Liver (tissue), 9 donors: Measurements from ENCODE around the gene HADHA. TPM values are rescaled to one million over a fixed set of nuclear protein-coding genes. Genes with fewer than 3 reads are reported as not detected.

Experiments used
- DNase-seq: peaks from one replicate; pipeline ENCODE4 v3.0.0-alpha.2; 2017; ENCODE audit warnings: low spot score
- H3K27ac ChIP-seq, 2 donors: one replicate each; pipeline ENCODE4 v1.7.0; 2013; ENCODE audit warnings: inconsistent platforms in 2 of 2, low read length in 2 of 2, control low read depth in 1 of 2, low read depth in 1 of 2, mild to moderate bottlenecking in 1 of 2
- H3K27me3 ChIP-seq, 4 donors: one replicate each; pipeline versions ENCODE4 v1.6.1 to v1.7.0; 2013; ENCODE audit warnings: low read length in 3 of 4, inconsistent platforms in 1 of 4, mild to moderate bottlenecking in 1 of 4, moderate library complexity in 1 of 4; ENCODE audit not compliant: control insufficient read depth in 4 of 4, insufficient read depth in 4 of 4
- H3K36me3 ChIP-seq, 4 donors: one replicate each; pipeline versions ENCODE4 v1.6.1 to v1.7.0; 2013; ENCODE audit warnings: low read length in 3 of 4, mild to moderate bottlenecking in 3 of 4, low read depth in 1 of 4, moderate library complexity in 1 of 4; ENCODE audit not compliant: control insufficient read depth in 4 of 4, insufficient read depth in 3 of 4
- H3K4me1 ChIP-seq, 4 donors: one replicate each; pipeline versions ENCODE4 v1.6.1 to v1.7.0; 2013; ENCODE audit warnings: low read length in 3 of 4, mild to moderate bottlenecking in 3 of 4, moderate library complexity in 1 of 4; ENCODE audit not compliant: control insufficient read depth in 4 of 4, insufficient read depth in 4 of 4
- H3K4me3 ChIP-seq, 3 donors: one replicate each; pipeline versions ENCODE4 v1.6.1 to v1.7.0; 2013; ENCODE audit warnings: low read length in 3 of 3, control low read depth in 1 of 3, low read depth in 1 of 3, mild to moderate bottlenecking in 1 of 3
- H3K9ac ChIP-seq, 2 donors: one replicate each; pipeline ENCODE4 v1.7.0; 2013; ENCODE audit warnings: low read length in 2 of 2, mild to moderate bottlenecking in 2 of 2, moderate library complexity in 2 of 2, control low read depth in 1 of 2, low read depth in 1 of 2
- H3K9me3 ChIP-seq, 4 donors: one replicate each; pipeline versions ENCODE4 v1.6.1 to v1.7.0; 2013; ENCODE audit warnings: low read length in 3 of 4; ENCODE audit not compliant: control insufficient read depth in 4 of 4
- ATF3 ChIP-seq: IDR thresholded peaks from 2 replicates; pipeline ENCODE4 v1.6.1; 2016; ENCODE audit warnings: antibody characterized with exemption
- EGR1 ChIP-seq, 2 donors: IDR thresholded peaks; 2 replicates each; pipeline ENCODE4 v1.6.1; 2016 to 2018; ENCODE audit warnings: antibody characterized with exemption in 2 of 2, low read depth in 2 of 2
- FOXA1 ChIP-seq: IDR thresholded peaks from 2 replicates; pipeline ENCODE4 v1.6.1; 2016; ENCODE audit warnings: antibody characterized with exemption
- FOXA2 ChIP-seq: IDR thresholded peaks from 2 replicates; pipeline ENCODE4 v1.6.1; 2016; ENCODE audit warnings: antibody characterized with exemption
- GABPA ChIP-seq, 2 donors: IDR thresholded peaks in 1 of 2; conservative IDR thresholded peaks in 1 of 2; 2 replicates each; pipeline ENCODE4 v1.6.1; 2016; ENCODE audit warnings: antibody characterized with exemption in 2 of 2, mild to moderate bottlenecking in 1 of 2, moderate library complexity in 1 of 2
- HNF4A ChIP-seq, 2 donors: conservative IDR thresholded peaks; 2 replicates each; pipeline ENCODE4 v1.6.1; 2016; ENCODE audit warnings: antibody characterized with exemption in 2 of 2, mild to moderate bottlenecking in 2 of 2
- HNF4G ChIP-seq: IDR thresholded peaks from 2 replicates; pipeline ENCODE4 v1.6.1; 2016; ENCODE audit warnings: antibody characterized with exemption
- JUND ChIP-seq, 2 donors: IDR thresholded peaks; 2 replicates each; pipeline ENCODE4 v1.6.1; 2016; ENCODE audit warnings: antibody characterized with exemption in 2 of 2
- NR2F2 ChIP-seq: IDR thresholded peaks from 2 replicates; pipeline ENCODE4 v1.6.1; 2016; ENCODE audit warnings: antibody characterized with exemption
- RAD21 ChIP-seq, 2 donors: IDR thresholded peaks; 2 replicates each; pipeline ENCODE4 v1.6.1; 2016; ENCODE audit warnings: antibody characterized with exemption in 2 of 2, mild to moderate bottlenecking in 2 of 2
- RXRA ChIP-seq, 2 donors: IDR thresholded peaks; 2 replicates each; pipeline ENCODE4 v1.6.1; 2017 to 2018; ENCODE audit warnings: antibody characterized with exemption in 2 of 2, mild to moderate bottlenecking in 1 of 2
- SP1 ChIP-seq: IDR thresholded peaks from 2 replicates; pipeline ENCODE4 v1.6.1; 2018; ENCODE audit warnings: antibody characterized with exemption, mild to moderate bottlenecking
- TAF1 ChIP-seq: conservative IDR thresholded peaks from 2 replicates; pipeline ENCODE4 v1.6.1; 2016; ENCODE audit warnings: antibody characterized with exemption, mild to moderate bottlenecking
- YY1 ChIP-seq: IDR thresholded peaks from 2 replicates; pipeline ENCODE4 v1.6.1; 2016; ENCODE audit warnings: antibody characterized with exemption, mild to moderate bottlenecking
- ZBTB33 ChIP-seq: IDR thresholded peaks from 2 replicates; pipeline ENCODE4 v1.6.1; 2016; ENCODE audit warnings: antibody characterized with exemption
- WGBS: extraction: QIAGEN DNeasy Blood & Tissue Kit; methylation state at CpG from one replicate; pipeline ENCODE4 v1.1.7; 2013; 5-methylcytosine and 5-hydroxymethylcytosine counted together
- polyA plus RNA-seq, 2 donors: library from polyadenylated mRNA; stranded (reverse) in 1 of 2; unstranded in 1 of 2; fragments of 200-250 nt in 1 of 2; fragments of >200 nt in 1 of 2; fragmentation: Nextera tagmentation in 1 of 2; extraction: Ambion mirVana in 1 of 2; gene quantifications; one replicate each; pipeline versions ENCODE4 v1.2.1 to v1.2.3, GENCODE V29; 2013 to 2015
- total RNA-seq, 2 donors: library from RNA; depleted of rRNA; stranded (reverse); fragments of >200 nt; gene quantifications; one replicate each; pipeline ENCODE4 v1.2.3, GENCODE V29; 2014
- TF ChIP-seq, protein P1 (sequence below): fragments of 150-350 bp; IDR thresholded peaks from 2 replicates; pipeline ENCODE4 v1.5.1; 2017; ENCODE audit warnings: improper control_type of control experiment, low read depth, low read length; ENCODE audit not compliant: missing input control
- TF ChIP-seq, protein P2 (sequence below): IDR thresholded peaks from 2 replicates; pipeline ENCODE4 v1.6.1; 2016; ENCODE audit warnings: antibody characterized with exemption, mild to moderate bottlenecking
- TF ChIP-seq, protein P3 (sequence below): IDR thresholded peaks from 2 replicates; pipeline ENCODE4 v1.6.1; 2016; ENCODE audit warnings: antibody characterized with exemption
- donor health status: healthy.
- donor health status: healthy.
- donor health status: healthy.
- donor health status: healthy.
- donor health status: healthy.

The HADHA gene
- total and polyA plus RNA-seq, 4 donors, result 101 to 276 (median 159) TPM

- TF ChIP-seq YY1, result no peak
- TF ChIP-seq, protein P1, sequence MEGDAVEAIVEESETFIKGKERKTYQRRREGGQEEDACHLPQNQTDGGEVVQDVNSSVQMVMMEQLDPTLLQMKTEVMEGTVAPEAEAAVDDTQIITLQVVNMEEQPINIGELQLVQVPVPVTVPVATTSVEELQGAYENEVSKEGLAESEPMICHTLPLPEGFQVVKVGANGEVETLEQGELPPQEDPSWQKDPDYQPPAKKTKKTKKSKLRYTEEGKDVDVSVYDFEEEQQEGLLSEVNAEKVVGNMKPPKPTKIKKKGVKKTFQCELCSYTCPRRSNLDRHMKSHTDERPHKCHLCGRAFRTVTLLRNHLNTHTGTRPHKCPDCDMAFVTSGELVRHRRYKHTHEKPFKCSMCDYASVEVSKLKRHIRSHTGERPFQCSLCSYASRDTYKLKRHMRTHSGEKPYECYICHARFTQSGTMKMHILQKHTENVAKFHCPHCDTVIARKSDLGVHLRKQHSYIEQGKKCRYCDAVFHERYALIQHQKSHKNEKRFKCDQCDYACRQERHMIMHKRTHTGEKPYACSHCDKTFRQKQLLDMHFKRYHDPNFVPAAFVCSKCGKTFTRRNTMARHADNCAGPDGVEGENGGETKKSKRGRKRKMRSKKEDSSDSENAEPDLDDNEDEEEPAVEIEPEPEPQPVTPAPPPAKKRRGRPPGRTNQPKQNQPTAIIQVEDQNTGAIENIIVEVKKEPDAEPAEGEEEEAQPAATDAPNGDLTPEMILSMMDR, result no peak
- no peak for TF ChIP-seq EGR1 (IDR thresholded peaks at IDR 0.05; ENCODE audit: low read depth in 2 of 2)
- no peak for TF ChIP-seq HNF4A (conservative IDR thresholded peaks at IDR 0.05)
Measured at GRCh38 chr2:26276484-26277227, 32.2 kb upstream of the HADHA start (continued).

DNA sequence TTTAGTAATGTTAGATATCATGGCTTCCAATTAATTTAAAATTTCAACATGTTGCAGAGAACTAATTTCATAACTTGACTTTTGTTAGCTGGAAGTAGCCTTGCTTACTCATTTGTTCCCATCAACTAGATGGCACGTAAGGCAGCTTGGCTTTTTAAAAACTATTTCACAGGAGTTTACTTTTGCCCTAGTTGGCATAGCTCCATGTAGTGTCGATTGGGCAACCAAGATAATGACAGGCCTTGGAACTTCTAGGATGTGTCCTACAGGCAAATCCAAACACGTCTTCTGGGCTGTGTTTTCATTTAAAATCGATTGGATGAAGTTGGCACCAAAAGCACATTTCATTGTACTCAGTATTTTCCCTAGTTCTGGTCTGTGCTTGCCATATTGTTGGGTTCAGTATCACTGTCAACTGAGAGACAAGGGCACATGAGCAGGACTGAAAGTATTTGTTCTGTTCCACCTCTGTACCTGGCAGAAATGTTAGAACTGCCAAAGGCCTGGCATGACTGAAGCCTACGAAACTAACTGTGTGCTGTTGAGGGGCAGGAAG lies 29.7 kb upstream of the HADHA start:
- H3K9me3 ChIP-seq, result no peaks in the 10 kb centered on the region
- H3K4me3 ChIP-seq, result no peak overlapping the region
- peak overlapping the region; percentile 42 to 64 for H3K27ac ChIP-seq
- H3K4me1 ChIP-seq, result peaks cover 11 to 29% (median 22%) of the 10 kb centered on the region in 4 donors
- DNase-seq, result peak; percentile 52
- H3K9ac ChIP-seq, result peak overlapping the region in 1 of 2 donors; percentile 33
- peak in 1 of 2 donors; percentile 66 for TF ChIP-seq GABPA (IDR thresholded peaks at IDR 0.05 in 1 of 2, conservative IDR thresholded peaks at IDR 0.05 in 1 of 2)
- peak; percentile 95 for TF ChIP-seq YY1
- TF ChIP-seq, protein P2, sequence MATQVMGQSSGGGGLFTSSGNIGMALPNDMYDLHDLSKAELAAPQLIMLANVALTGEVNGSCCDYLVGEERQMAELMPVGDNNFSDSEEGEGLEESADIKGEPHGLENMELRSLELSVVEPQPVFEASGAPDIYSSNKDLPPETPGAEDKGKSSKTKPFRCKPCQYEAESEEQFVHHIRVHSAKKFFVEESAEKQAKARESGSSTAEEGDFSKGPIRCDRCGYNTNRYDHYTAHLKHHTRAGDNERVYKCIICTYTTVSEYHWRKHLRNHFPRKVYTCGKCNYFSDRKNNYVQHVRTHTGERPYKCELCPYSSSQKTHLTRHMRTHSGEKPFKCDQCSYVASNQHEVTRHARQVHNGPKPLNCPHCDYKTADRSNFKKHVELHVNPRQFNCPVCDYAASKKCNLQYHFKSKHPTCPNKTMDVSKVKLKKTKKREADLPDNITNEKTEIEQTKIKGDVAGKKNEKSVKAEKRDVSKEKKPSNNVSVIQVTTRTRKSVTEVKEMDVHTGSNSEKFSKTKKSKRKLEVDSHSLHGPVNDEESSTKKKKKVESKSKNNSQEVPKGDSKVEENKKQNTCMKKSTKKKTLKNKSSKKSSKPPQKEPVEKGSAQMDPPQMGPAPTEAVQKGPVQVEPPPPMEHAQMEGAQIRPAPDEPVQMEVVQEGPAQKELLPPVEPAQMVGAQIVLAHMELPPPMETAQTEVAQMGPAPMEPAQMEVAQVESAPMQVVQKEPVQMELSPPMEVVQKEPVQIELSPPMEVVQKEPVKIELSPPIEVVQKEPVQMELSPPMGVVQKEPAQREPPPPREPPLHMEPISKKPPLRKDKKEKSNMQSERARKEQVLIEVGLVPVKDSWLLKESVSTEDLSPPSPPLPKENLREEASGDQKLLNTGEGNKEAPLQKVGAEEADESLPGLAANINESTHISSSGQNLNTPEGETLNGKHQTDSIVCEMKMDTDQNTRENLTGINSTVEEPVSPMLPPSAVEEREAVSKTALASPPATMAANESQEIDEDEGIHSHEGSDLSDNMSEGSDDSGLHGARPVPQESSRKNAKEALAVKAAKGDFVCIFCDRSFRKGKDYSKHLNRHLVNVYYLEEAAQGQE, result peak; percentile 90
- peak; percentile 99 for TF ChIP-seq RXRA (IDR thresholded peaks at IDR 0.05)
- TF ChIP-seq FOXA2, result peak; percentile 86
- TF ChIP-seq TAF1, result peak; percentile 82
- peak; percentile 80 for TF ChIP-seq FOXA1
- peak; percentile 87 to 93 for TF ChIP-seq HNF4A (conservative IDR thresholded peaks at IDR 0.05)
- peak; percentile 98 for TF ChIP-seq SP1
- peak; percentile 57 for TF ChIP-seq HNF4G
- TF ChIP-seq NR2F2, result peak; percentile 80
- TF ChIP-seq, protein P1, result no peak
- TF ChIP-seq JUND (IDR thresholded peaks at IDR 0.05), result peak; percentile 99 to 100
- TF ChIP-seq, protein P3, sequence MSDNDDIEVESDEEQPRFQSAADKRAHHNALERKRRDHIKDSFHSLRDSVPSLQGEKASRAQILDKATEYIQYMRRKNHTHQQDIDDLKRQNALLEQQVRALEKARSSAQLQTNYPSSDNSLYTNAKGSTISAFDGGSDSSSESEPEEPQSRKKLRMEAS, result peak; percentile 97
- TF ChIP-seq ATF3, result peak; percentile 97
- TF ChIP-seq RAD21 (IDR thresholded peaks at IDR 0.05), result peak; percentile 61 to 72
- peak; percentile 95 for TF ChIP-seq ZBTB33
- peak; percentile 60 to 94 for TF ChIP-seq EGR1 (IDR thresholded peaks at IDR 0.05; ENCODE audit: low read depth in 2 of 2)
- no peaks in the 10 kb centered on the region for H3K27me3 ChIP-seq
- peaks cover 1 to 25% (median 19%) of the 10 kb centered on the region in 4 donors for H3K36me3 ChIP-seq
- 10% methylated on average over 5 of the region's 5 CpGs for WGBS
